NB4 (cell line): ENCODE results near the gene GALNT14.

ENCODE experiments used
- MAX ChIP-seq: IDR thresholded peaks from 2 replicates; pipeline ENCODE4 v1.6.1; 2011; ENCODE audit warnings: low read depth, low read length
- MYC ChIP-seq: IDR thresholded peaks from 2 replicates; pipeline ENCODE4 v1.6.1; 2011; ENCODE audit warnings: low read depth, low read length
- TF ChIP-seq, protein P1 (sequence below): IDR thresholded peaks from one replicate; pipeline ENCODE4 v1.5.1; 2012; ENCODE audit warnings: low read depth, low read length

DNA sequence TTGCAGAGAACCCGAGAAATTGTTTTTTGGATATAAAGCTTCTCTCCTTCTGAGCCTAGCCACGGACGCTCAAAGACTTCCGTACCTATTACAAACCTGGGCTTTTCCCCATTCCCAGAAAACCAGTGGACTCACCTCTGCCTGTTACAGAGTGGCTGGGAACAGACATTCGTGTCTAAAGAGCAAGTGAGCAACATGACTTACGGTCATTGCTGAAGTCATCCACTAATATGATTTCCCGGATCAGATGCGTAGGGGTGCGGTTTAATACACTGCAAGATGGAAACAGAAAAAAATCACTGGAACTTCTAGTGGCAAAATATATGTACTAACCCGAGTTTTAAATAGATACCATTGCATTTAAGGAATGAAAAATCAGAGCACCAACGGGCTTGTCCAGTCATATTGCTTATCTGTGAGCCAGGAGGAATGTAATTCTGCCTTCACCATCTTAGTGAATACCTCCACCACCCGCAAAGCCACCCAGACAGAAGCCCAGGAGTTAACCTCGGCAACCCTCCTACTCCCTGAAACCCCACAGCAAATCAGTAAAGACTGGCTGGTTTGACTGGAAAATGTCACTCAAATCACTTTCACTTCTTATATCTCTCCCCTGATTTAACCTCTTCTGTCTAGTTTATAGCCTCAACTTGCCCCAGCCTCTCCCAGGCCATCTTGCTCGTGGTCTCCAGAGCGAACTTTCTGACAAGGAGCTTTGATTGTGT, 179.9 kb downstream of the GALNT14 start:
- TF ChIP-seq, protein P1, sequence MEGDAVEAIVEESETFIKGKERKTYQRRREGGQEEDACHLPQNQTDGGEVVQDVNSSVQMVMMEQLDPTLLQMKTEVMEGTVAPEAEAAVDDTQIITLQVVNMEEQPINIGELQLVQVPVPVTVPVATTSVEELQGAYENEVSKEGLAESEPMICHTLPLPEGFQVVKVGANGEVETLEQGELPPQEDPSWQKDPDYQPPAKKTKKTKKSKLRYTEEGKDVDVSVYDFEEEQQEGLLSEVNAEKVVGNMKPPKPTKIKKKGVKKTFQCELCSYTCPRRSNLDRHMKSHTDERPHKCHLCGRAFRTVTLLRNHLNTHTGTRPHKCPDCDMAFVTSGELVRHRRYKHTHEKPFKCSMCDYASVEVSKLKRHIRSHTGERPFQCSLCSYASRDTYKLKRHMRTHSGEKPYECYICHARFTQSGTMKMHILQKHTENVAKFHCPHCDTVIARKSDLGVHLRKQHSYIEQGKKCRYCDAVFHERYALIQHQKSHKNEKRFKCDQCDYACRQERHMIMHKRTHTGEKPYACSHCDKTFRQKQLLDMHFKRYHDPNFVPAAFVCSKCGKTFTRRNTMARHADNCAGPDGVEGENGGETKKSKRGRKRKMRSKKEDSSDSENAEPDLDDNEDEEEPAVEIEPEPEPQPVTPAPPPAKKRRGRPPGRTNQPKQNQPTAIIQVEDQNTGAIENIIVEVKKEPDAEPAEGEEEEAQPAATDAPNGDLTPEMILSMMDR, result no peak
- TF ChIP-seq MAX (no peak), MYC (no peak)
